Measurements from ENCODE around the gene COIL.
"Not testable (repeated sequence)": the region's sequence is repeated elsewhere in the genome, so short reads cannot be mapped to it uniquely, and the experiment has no call there.

Gene COIL

DNA sequence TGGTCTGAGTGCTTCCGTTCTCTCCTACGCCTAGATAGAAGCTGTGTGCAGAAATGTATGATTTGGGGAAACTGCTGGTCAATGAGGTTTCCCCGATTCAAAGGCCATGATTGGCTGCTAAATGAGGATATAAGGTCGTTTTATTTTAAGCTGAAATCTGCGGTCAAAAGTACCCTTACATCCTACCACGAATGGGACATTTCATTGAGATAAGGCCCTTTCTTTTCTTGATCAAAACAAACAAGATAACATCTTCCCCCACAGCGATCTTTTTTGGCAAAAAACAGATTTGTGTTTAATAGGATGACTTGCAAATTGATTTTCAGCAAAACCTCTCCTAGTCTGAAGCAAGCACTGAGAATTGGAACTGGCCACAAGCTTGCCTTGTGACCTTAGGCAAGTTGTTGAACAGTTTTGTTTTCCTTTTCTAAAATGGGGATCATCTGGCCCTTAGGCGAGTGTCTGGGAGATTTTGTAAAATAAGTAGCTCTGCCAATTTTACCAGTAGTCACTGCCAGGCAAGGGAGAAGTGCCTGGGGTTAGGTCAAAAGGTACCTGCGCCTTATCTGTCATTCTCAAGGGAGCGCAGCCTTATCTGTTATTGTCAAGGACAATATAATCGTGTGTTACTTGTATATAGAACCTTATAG is 17.7 kb upstream of the COIL start:
- no peak for DNase-seq (ENCODE audit: low read depth)

DNA sequence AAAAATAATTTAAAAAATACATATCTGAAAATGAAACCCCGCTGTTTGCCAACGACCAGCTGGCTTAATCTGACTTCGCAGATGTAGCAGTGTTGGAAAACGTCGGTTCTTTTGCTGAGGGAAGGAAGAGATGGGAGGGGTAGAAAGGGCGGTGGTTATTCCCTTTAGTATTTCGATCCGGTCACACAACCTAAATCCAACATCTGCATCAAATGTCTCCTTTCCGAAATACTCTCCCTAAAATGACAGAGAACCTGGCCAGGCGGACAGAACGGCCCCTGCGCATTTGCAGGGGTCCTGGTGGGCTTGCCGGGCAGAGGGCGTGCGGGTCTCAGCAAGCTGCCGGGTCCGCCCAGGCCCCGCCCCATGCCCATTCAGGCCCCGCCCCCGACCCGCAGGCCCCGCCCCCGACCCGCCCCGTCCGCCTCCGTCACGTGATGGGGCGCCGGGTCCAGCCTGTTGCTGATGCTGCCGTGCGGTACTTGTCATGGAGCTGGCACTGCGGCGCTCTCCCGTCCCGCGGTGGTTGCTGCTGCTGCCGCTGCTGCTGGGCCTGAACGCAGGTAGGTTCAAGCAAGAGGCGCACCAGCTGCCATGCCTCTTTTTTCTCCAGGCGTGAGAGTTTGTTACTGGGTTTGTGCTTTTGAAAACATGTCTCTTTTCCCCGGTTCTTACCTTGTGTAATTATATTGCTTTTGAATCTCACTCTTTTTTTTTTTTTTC is 17.0 kb upstream of the COIL start, which contains the start of gene SCPEP1:
Gene SCPEP1, plus strand, starts transcription at position 459 of the 723 bp plus-strand sequence. Its CDS starts 29 bp downstream, at position 488.
- peak; percentile 60 for DNase-seq (ENCODE audit: low read depth)

DNA sequence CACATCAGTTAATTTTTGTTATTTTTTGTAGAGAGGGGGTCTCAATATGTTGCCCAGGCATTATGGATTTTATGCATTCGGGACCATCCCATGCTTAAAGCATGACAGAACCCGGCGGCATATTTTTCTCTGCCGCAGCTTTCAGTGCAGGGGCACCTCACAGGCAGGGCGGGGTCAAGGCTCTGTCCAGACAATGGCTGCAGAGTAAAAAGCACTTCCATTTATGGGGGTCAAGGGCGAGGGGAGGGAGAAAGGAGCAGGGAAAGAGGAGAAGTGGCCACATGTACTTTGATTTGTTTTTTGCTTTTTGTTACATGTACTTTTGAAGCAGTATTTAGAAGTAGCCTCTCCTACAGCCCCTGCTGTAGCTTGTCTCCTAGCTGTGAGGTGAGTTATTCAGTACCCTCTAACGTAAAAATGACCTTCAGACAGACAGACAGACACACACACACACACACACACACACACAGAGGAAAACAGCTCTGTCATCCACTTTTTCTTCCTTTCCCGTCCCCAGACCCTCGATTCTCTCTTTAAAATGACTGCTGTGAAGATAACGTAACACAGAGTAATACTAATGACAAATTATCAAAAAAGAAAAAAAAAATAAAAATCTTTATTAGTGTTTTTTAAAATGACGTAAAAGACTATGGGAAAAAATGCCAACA is 16.2 kb upstream of the COIL start:
- no peak for DNase-seq (ENCODE audit: low read depth)

DNA sequence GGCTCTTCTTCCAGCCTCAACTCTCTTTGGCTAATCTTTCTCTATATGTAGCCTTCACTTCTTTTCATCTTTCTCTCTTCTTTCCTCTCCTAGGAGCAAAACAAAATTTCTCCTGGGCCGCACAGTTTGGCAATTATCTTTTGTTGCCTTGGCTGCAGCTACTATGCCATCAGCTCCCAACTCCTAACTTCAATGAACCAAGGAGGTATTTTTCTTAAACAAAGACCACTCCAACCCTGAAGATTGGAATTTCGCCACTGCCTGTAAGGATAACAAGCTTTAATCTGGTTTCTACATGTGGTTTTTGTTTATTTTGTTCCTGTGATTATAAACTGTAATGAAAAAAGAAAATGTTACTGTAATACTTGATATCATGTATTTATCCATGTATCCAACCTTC is 14.8 kb upstream of the COIL start:
- DNase-seq (ENCODE audit: low read depth) = no peak

DNA sequence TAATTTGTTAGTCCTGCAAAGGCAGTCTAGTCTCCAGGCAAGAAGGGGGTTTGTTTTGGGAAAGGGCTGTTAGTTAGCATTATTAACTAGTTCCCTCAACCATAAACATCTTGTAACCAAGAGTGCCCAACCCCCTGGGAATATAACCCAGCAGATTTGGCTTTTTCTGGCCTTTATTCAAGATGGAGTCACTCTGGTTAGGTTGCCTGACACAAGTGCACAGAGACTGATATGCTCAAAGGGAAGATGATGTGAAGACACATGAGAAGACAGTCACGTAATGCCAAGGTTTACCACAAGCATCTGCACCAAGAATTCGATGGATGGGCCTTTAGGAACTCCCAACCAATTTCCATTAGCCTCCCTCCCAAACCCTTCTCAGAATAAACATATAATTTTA is 13.2 kb upstream of the COIL start:
- DNase-seq (ENCODE audit: low read depth) = no peak

DNA sequence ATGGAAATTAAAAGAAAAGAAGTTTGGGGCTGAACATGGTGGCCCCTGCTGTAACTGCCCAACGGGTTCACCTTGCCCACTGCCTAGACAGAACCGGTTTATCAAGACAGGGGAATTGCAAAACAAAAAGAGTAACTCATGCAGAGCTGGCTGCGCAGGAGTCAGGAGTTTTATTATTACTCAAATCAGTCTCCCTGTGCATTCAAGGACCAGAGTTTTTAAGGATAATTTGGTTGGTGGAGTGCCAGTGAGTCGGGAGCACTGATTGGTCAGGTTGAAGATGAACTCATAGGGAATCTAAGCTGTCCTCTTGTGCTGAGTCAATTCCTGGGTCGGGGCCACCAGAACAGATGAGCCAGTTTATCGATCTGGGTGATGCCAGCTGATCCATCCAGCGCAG is 12.7 kb upstream of the COIL start:
- no peak for DNase-seq (ENCODE audit: low read depth)

DNA sequence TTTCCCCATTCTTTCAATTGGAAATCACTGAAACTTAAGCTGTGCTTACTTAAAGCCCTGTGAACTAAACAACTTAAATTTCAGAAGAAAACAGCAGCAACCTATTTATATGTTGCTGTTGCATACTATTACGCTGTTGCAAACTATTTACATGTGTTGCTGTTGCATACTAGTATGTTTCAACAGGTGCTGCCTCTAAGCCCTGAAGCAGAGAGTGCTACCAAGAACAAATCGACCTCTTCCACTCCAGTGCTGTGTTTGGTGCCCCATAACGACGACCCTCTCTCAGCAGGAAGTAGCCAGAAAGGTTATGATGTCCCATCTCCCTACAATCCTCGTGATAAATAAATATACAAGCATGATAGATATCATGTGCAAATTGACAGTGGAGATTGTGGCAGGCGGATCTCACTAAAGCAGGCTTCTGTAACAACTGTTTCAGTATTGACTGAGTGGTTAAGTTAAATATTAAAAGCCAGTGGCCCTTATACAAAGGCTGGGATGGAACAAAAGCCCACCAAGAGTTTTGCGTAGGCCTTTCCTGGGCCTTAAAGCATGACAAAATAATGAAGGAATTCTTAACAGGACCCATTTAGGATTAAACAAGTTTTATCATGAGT is 11.4 kb upstream of the COIL start:
- DNase-seq (ENCODE audit: low read depth) = no peak

DNA sequence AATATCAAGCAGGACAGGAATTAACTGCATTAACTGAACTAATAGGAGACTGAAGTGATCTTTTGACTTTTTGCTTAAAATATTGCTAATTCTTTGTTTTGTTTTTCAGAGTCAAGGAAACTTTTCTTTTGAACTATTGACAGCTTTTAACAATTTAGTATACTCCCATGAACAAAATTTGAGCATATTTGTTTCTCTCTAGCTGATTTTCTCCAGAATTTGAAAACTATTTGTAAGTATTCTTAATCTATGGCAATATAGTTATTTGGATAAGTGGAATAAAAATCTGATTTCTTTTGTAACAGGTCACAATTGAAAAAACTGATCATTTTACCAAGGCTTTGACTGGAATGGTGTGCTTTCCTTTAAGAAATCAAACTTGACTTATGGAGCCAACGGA is 10.1 kb upstream of the COIL start:
- DNase-seq (ENCODE audit: low read depth) = no peak

DNA sequence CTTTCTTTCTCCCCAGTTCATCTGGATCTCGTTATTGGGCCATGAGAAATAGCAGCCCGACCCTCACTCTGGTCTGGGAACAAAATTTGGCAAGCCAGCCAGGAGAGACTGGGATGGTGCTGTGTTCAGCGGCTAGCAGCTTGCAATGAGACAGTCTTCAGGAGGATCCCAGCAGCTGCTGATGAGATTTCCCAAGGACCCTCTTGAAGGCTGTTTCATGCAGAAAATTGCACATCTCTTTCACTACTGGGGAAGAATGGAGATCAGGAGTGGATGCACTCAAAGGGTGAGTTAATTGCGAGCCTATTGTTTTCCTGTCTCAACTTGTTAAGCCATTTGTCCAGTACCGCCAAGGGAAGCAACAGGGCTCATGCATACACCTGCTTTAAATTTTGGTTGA is 5.5 kb upstream of the COIL start:
- no peak for DNase-seq (ENCODE audit: low read depth)

DNA sequence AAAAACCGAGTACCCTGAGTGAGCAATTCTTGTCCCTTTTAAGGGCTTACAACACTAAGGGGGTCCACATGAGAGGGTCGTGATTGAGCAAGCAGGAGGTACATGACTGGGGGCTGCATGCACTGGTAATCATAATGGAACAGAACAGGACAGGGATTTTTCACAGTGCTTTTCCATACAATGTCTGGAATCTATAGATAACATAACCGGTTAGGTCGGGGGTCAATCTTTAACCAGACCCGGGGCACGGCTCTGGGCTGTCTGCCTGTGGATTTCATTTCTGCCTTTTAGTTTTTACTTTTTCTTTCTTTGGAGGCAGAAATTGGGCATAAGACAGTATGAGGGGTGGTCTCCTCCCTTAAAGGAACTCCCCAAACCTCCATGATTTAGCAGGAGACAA is 4.8 kb upstream of the COIL start:
- not testable (repeated sequence) for DNase-seq (ENCODE audit: low read depth)

DNA sequence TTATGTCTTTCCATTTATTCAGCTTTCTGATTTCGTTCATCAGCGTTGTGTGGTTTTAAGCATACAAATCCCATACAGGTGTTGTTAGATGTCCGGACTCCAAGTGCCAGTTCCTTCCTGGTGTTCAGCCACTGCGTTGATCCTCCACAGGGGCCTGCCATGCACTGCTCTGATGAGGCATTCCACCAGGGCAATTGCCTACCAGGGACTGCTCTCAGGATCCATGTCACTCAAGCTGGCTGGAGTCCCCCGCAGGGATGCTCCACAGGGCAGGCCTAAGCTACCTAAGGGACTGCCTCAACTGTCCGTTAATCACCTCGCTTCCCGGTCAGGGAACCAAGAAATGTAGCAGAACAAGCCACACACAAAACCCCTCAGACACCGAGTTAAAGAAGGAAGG is 4.4 kb upstream of the COIL start:
- not testable (repeated sequence) for DNase-seq (ENCODE audit: low read depth)

DNA sequence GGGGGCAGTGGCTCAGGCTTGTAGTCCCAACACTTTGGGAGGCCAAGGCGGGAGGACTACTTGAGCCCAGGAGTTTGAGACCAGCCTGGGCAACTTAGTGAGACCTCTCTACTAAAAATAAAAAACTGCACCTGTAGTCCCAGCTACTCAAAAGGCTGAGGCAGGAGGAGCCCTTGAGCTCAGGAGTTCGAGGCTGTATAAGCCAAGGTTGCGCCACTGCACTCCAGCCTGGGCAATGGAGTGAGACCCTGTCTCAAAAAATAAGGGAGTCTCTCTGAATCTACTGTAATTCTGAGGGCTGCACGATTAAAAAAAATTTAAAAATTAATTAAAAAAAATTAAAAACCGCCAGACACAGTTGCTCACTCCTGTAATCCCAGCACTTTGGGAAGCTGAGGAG is 3.9 kb downstream of the COIL start:
- no peak for DNase-seq (ENCODE audit: low read depth)

DNA sequence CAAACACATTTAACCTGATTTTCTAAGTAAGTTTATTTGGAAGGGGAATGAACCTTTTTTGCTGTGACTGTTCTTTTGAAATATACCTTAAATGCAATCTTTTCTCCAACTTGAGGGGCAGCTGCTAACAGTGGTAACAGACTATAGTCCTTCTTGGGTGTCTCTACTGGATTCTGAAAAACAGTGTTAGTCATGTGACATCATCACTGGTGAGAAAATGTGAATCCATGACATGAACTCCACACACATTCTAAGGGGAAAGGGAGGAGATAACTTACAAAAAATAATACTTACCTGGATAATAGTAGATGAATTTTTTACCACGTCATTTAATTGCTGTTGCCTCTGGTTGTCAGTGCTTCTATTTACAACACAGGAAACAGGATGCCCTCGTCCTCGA is 11.3 kb downstream of the COIL start:
- no peak for DNase-seq (ENCODE audit: low read depth)

DNA sequence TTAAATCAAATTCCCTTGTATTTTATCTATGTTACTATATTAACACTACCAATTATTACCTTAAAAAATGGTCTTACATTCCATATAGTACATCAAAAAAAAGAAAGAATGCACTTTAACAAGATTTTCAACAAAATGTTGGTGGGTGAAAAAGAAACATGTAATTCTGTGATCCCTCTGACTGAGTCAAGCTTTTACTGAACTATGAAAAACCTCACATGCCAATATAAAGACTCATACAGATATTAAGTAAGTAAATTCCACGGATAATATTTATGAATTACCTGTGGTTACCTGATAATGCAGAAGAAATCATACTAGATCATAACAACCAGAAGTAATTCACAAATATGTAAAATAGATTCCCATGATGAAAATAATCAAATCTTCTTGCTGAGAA is 12.4 kb downstream of the COIL start:
- DNase-seq (ENCODE audit: low read depth) = no peak

DNA sequence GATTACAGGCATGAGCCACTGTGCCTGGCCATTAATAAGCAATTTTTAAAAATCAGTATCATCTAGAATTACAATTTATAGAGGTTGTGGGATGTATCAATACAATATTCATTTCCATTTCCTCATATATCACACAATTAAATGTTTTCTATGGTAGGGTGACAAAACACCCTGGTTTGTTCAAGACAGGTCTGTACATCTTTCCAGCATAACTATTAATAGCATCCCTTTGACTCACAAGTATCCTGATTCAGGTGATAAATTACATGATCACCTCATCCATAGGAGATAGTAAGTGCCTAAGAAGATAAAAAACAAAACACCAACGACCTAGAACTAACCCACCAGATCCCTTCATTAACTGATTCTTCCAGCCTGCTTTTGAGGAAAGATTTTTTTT is 13.1 kb downstream of the COIL start:
- DNase-seq (ENCODE audit: low read depth) = no peak

DNA sequence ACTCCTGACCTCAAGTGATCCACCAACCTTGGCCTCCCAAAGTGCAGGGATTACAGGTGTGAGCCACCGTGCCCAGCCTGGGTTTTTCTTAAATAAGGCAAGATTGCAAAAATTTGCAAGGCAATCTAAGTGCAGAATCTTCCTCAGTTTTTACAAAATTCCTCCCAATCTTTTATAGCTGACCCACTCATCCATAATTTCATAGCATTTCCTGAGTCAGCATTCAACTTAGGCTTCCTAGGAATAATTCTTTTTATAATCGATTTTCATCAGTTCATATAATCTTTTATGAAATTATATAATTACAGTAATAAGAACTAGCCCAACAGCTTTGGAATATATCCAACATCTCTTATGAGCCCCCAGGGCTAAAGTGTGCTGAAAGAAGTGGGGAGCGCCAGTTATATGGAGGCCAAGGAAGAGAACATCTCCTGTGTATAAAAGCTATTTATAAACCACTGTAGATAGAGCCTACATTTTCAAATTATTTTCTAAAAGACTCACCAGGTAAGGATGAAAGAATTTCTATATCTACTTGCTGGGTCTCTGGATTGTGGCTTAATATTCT is 14.8 kb downstream of the COIL start:
- DNase-seq (ENCODE audit: low read depth) = no peak

DNA sequence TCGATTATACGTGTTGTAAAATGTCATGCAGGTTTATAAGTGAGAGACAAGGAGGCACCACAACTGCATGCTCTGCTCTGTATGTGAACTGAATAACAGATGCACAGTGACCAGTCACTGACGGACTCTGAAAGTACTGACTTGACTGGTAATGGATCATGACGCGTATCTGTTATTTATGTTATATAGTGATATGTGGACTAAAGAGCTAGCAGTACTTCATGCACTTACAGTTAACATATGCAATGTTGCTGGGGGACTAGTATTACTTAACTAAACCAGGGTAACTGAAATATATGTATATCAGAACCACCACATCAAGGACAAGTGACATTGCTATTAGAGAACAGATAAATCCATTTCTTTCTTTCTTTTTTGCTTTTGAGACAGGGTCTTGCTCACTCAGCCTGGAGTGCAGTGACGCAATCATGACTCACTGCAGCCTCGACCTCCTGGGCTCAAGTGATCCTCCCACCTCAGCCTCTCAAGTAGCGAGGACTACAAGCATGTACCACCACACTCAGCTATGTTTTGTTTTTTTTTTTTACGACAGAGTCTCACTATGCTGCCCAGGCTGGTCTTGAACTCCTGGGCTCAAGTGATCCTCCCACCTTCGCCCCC is 17.2 kb downstream of the COIL start:
- no peak for DNase-seq (ENCODE audit: low read depth)

DNA sequence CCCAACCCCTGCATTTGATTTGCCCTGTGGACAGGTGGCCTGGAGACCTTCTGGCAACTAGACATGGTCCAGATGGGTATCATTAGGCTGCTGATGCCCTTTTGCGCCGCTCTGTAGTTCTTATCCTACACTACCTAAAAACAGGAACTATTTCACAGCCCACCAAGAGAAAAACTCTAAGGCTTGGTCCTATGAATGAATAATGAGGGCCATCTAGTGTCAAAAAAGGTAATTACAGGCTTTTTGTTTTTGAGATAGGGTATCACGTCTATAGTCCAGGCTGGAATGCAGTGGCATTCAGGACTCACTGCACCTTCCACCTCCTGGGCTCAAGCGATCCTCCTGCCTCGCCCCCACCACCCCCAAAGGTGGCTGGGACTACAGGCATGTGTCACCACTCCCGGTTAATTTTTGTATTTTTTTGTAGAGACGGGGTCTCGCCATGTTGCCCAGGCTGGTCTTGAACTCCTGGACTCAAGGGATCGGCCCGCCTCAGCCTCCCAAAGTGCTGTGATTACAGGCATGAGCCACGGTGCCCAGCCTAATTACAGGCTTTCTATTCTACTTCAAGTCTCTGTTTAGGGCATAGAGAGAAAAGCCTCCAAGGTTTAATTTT is 20.9 kb downstream of the COIL start:
- DNase-seq (ENCODE audit: low read depth) = no peak

DNA sequence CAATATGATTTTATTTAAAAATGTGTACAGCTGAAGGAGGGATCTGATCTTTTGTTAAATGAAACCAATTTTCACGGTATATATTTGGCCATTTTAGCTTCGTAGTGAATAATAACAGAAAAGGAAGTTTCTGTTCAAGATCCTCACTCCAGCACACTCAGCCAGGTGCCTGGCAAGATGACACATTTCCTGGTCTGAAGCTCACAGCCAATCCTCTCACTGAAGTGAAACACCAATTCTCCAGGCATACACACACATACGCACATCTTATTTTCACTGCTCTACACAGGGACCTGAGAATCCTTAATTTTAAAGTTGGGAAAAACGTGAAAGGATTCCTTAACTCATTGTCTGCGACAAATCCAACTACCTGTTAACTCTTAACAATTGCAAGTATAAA is 22.6 kb downstream of the COIL start:
- DNase-seq (ENCODE audit: low read depth) = not testable (repeated sequence)

DNA sequence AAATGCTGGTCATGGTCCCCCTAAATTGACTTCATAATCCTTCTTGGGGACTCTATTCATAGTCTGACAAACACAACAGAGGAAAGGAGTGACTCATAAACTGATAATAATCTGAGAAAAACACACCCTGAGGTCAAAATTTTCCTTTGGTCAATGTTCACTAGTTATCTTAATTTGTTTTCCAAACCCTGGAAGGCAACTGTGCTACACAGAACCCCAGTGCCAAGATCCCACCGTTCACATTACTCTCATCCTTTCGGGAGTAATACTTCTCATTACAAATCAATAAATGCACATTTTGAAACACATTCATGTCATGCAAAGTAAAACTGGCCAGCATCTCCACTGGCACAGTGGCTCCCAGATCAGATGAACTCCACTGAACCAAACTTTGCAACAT is 23.2 kb downstream of the COIL start:
- no peak for DNase-seq (ENCODE audit: low read depth)

DNA sequence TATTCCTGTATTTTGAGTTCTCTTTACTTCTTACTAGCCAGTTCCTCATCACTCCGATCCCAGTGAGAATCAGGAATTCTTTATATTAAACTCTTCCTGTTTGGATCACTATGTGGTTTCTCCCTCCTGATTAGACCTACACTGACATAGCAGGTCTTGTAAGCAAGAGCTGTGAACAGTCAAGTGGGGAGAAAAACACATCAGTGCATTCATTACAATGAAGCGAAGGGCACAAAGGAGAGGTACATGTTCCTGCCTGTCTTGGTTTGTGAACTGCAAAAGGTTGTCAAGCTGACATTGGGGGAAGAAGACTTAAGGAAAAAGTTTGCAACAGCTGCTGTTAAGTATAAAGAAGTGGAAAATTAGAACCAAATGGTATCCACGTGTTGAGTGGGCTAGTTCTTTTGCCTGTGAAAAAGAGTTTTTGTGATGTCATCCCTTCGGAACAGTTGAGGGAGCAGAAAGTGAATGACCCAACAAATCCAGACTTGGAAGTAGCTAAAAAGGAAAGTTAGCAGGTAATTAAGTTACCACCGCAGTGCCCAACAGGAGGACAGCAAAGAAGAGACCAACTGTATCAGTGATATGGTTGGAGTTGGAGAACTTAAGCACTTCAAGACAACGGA is 24.0 kb downstream of the COIL start:
- no peak for DNase-seq (ENCODE audit: low read depth)
